ENCODE results near the gene ANKS6. TPM values are rescaled to one million over a fixed set of nuclear protein-coding genes. Genes with fewer than 3 reads are reported as not detected.

The ANKS6 gene
- polyA plus RNA-seq, 3 donors, result 23.0 to 31.7 (median 25.7) TPM

DNA sequence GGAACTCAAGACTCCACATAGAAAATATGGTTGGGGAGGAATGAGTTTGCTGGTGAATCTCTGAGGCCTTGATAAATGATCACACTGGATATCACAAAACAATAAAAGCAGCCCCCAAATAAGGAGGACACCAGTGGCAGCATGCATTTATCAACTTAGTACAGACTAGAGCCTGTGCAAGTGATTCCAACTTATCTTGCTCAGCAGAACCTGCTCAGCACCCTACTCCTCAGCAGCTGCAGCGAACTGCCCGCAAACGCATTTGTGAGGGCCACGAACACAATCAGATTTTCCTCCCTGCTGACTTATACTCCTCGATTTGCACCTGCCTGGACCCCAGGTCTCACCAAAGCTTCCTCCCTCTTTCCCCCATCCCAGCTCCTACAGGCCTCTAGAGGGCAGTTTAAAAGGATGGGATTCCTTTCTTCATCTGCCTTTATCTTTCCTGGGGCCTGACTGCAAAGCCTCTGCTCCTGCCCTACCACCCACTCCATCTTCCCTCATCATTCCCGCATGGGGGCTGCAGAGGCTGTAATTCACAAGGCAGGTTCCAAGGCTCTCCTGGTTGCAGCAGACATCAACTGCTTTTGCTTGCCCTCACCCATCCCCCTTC, 41.2 kb downstream of the ANKS6 start:
- DNase-seq (ENCODE audit: extremely low read depth in 1 of 11, low read depth in 9 of 11, low spot score in 4 of 11), result no peak

DNA sequence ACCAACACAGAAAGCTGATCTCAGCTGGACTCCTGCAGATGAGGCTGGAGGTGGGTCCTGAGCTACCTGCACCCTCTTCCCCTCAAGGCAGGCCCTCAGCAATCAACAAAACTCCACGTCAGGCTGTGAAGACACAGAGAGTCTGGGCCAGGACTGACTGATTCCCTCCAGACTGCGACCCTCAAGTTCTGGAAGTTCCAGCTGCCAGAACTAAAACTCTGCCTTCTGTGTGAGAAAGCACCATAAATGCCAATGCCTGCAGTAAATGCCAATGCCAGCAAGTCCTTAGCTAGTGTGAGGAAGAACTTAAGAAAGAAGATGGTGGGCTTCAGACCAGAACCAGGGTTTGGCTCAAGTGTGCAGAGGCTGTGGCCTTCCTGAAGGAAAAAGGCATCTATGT, 45.1 kb downstream of the ANKS6 start:
- no peak for DNase-seq (ENCODE audit: extremely low read depth in 1 of 11, low read depth in 9 of 11, low spot score in 4 of 11)

DNA sequence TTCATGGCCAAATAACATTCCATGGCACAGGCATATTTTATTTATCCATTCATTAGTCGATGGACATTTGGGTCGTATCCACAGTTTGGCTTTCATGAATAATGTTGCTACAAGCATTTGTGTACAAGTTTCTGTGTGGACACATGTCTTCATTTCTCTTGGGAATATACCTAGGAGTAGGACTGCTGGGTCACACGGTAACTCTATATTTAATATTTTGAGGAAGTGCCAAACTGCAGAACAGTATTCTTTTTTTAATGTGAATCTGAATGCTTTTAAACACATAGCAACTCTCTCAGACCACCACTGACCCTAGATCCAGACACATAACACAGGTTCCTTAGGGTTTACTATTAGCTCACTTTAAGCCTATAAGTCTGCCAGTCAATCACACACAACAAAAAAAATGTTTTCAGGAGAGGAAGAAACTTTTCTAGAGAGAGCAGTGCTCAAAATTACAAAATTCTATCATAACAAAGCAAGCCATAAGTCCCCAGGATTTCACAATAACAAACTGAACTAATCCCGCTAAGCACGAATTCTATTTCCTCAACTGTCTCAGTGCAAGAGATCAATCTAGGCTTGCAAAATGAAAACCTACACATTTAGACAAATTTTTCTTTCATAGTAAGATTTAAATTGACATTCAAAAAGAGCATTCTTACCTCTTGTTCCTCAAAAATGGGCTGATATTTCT, 45.8 kb downstream of the ANKS6 start:
- DNase-seq (ENCODE audit: extremely low read depth in 1 of 11, low read depth in 9 of 11, low spot score in 4 of 11), result no peak

DNA sequence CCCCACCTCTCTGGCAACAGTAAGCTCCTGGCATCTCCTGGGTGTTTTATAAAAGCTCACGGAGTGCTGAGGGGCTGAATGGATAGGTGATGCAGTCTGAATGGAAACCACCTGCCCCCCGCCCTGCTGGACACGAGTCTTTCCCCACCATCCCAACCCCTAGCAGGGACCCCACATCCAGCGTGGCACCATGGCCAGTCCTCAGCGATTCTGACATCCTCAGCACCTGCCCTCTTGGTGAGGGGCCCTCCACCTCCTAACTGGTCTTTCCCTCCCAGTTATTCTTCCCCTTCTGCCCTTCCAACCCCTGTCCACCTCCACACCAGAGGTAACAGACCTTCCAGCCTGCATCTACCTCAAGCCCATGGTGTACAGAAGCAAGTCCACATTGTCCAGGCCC, 48.9 kb downstream of the ANKS6 start:
- no peak for DNase-seq (ENCODE audit: extremely low read depth in 1 of 11, low read depth in 9 of 11, low spot score in 4 of 11)

- DNase-seq (ENCODE audit: extremely low read depth in 1 of 11, low read depth in 9 of 11, low spot score in 4 of 11), result no peak
These were observed 50.9 kb downstream of the ANKS6 start for GRCh38 chr9:98745470-98745869.

- no peak for DNase-seq (ENCODE audit: extremely low read depth in 1 of 11, low read depth in 9 of 11, low spot score in 4 of 11)
These were observed 52.3 kb downstream of the ANKS6 start for GRCh38 chr9:98743818-98744611.

- DNase-seq (ENCODE audit: extremely low read depth in 1 of 11, low read depth in 9 of 11, low spot score in 4 of 11), result no peak
These were observed 53.0 kb downstream of the ANKS6 start for GRCh38 chr9:98743329-98743728.

- no peak for DNase-seq (ENCODE audit: extremely low read depth in 1 of 11, low read depth in 9 of 11, low spot score in 4 of 11)
These were observed 53.8 kb downstream of the ANKS6 start for GRCh38 chr9:98742325-98743280.

GRCh38 chr9:98740226-98740881, 56.0 kb downstream of the ANKS6 start:
- no peak for DNase-seq (ENCODE audit: extremely low read depth in 1 of 11, low read depth in 9 of 11, low spot score in 4 of 11)

- DNase-seq (ENCODE audit: extremely low read depth in 1 of 11, low read depth in 9 of 11, low spot score in 4 of 11), result no peak
These were observed 57.6 kb downstream of the ANKS6 start for GRCh38 chr9:98738741-98739140.

GRCh38 chr9:98736226-98736625, 60.1 kb downstream of the ANKS6 start:
- no peak for DNase-seq (ENCODE audit: extremely low read depth in 1 of 11, low read depth in 9 of 11, low spot score in 4 of 11)

- no peak for DNase-seq (ENCODE audit: extremely low read depth in 1 of 11, low read depth in 9 of 11, low spot score in 4 of 11)
These were observed 63.6 kb downstream of the ANKS6 start for GRCh38 chr9:98732801-98733200.

GRCh38 chr9:98732091-98732490, 64.3 kb downstream of the ANKS6 start:
- DNase-seq (ENCODE audit: extremely low read depth in 1 of 11, low read depth in 9 of 11, low spot score in 4 of 11), result no peak

- no peak for DNase-seq (ENCODE audit: extremely low read depth in 1 of 11, low read depth in 9 of 11, low spot score in 4 of 11)
These were observed 65.5 kb downstream of the ANKS6 start for GRCh38 chr9:98730871-98731270.

- DNase-seq (ENCODE audit: extremely low read depth in 1 of 11, low read depth in 9 of 11, low spot score in 4 of 11), result no peak
These were observed 67.9 kb downstream of the ANKS6 start for GRCh38 chr9:98728500-98728899.

GRCh38 chr9:98727428-98727827, 68.9 kb downstream of the ANKS6 start:
- DNase-seq (ENCODE audit: extremely low read depth in 1 of 11, low read depth in 9 of 11, low spot score in 4 of 11), result no peak

GRCh38 chr9:98726735-98727134, 69.6 kb downstream of the ANKS6 start:
- no peak for DNase-seq (ENCODE audit: extremely low read depth in 1 of 11, low read depth in 9 of 11, low spot score in 4 of 11)

DNA sequence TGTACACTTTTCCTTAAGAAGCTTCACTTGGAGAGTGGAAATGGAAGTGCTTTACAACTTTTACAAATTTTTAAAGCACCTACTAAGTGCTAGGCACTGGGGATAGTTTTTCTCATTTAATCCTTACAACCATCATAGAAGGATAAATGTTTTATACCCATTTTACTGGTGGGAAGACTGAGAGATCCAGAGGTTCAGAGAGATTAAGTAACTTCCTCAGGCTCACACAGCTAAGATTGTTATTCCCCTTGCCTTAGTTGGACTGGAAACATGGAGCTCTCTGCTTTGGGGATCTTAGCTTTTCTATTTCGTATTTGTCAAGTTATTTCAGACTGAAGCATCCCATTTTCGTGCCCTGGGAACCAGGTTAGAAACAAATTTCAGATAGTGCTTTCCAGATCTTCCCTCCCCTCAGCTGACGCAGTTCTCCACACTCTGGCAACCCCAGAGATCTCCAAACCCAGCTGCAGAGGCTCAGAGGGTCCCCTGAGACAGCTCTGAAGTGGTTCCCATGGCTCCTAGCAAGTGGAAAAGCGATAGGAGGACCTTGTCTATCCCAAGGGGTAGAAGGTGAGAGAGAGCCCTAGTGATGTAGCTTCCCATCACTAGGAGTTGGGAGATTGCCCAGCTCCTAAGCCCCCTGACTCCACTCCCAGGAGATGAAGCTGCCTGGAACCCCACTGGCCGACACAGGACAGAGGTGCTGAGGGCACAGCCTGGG, 71.4 kb downstream of the ANKS6 start:
- DNase-seq (ENCODE audit: extremely low read depth in 1 of 11, low read depth in 9 of 11, low spot score in 4 of 11), result no peak

Measured in renal cortex interstitium (tissue), 11 donors.